Measurements from ENCODE around the gene NEDD9.

NEDD9 gene

GRCh38 chr6:11218538-11219399 is 13.7 kb downstream of the NEDD9 start:
- DNase-seq (ENCODE audit: low read depth, low spot score) = no peak

GRCh38 chr6:11218102-11218442 is 14.4 kb downstream of the NEDD9 start:
- DNase-seq (ENCODE audit: low read depth, low spot score) = no peak

- DNase-seq (ENCODE audit: low read depth, low spot score) = no peak
These were observed 14.9 kb downstream of the NEDD9 start for GRCh38 chr6:11217360-11218101.

GRCh38 chr6:11215773-11216172 is 16.7 kb downstream of the NEDD9 start:
- no peak for DNase-seq (ENCODE audit: low read depth, low spot score)

- DNase-seq (ENCODE audit: low read depth, low spot score) = no peak
These were observed 17.6 kb downstream of the NEDD9 start for GRCh38 chr6:11214901-11215300.

GRCh38 chr6:11214084-11214833 is 18.2 kb downstream of the NEDD9 start:
- DNase-seq (ENCODE audit: low read depth, low spot score) = no peak

GRCh38 chr6:11213422-11214021 is 18.9 kb downstream of the NEDD9 start:
- no peak for DNase-seq (ENCODE audit: low read depth, low spot score)

GRCh38 chr6:11212664-11213063 is 19.8 kb downstream of the NEDD9 start:
- no peak for DNase-seq (ENCODE audit: low read depth, low spot score)

- DNase-seq (ENCODE audit: low read depth, low spot score) = no peak
These were observed 21.2 kb downstream of the NEDD9 start for GRCh38 chr6:11211254-11211653.

- DNase-seq (ENCODE audit: low read depth, low spot score) = no peak
These were observed 21.9 kb downstream of the NEDD9 start for GRCh38 chr6:11210386-11211138.

- no peak for DNase-seq (ENCODE audit: low read depth, low spot score)
These were observed 22.6 kb downstream of the NEDD9 start for GRCh38 chr6:11209906-11210305.

GRCh38 chr6:11209369-11209768 is 23.1 kb downstream of the NEDD9 start:
- no peak for DNase-seq (ENCODE audit: low read depth, low spot score)

- no peak for DNase-seq (ENCODE audit: low read depth, low spot score)
These were observed 23.6 kb downstream of the NEDD9 start for GRCh38 chr6:11208854-11209253.

GRCh38 chr6:11208267-11208666 is 24.2 kb downstream of the NEDD9 start:
- DNase-seq (ENCODE audit: low read depth, low spot score) = no peak

GRCh38 chr6:11207199-11207968 is 25.1 kb downstream of the NEDD9 start:
- DNase-seq (ENCODE audit: low read depth, low spot score) = no peak

GRCh38 chr6:11206576-11206975 is 25.9 kb downstream of the NEDD9 start:
- no peak for DNase-seq (ENCODE audit: low read depth, low spot score)

- DNase-seq (ENCODE audit: low read depth, low spot score) = no peak
These were observed 27.6 kb downstream of the NEDD9 start for GRCh38 chr6:11204794-11205366.

- DNase-seq (ENCODE audit: low read depth, low spot score) = no peak
These were observed 28.5 kb downstream of the NEDD9 start for GRCh38 chr6:11204005-11204399.

GRCh38 chr6:11203306-11204004 is 29.0 kb downstream of the NEDD9 start:
- DNase-seq (ENCODE audit: low read depth, low spot score) = no peak

Data from activated naive CD8-positive, alpha-beta T cell treated with anti-CD3 and anti-CD28 coated beads, Interleukin-2, amount 50 U/mL, for 16 hours (primary cell).